Hepatocyte (in vitro differentiated cells): Measurements from ENCODE around the gene POLR2F. TPM values are rescaled to one million over a fixed set of nuclear protein-coding genes. Genes with fewer than 3 reads are reported as not detected.

ENCODE experiments used
- DNase-seq: peaks from one replicate; pipeline ENCODE4 v3.0.0-alpha.2; 2016; ENCODE audit warnings: low spot score
- H2AFZ ChIP-seq: fragments of 200-600 bp; sonication (generic); 2 replicates; pipeline ENCODE4 v1.6.0; 2016; ENCODE audit warnings: antibody characterized with exemption, mild to moderate bottlenecking
- H3K27ac ChIP-seq: fragments of 200-600 bp; sonication (generic); 2 replicates; pipeline ENCODE4 v1.5.1; 2016; ENCODE audit warnings: mild to moderate bottlenecking
- H3K27me3 ChIP-seq: fragments of 200-600 bp; sonication (generic); 2 replicates; pipeline ENCODE4 v1.6.1; 2016
- H3K36me3 ChIP-seq: fragments of 200-600 bp; sonication (generic); replicated peaks from 2 replicates; pipeline ENCODE4 v1.5.1; 2016; ENCODE audit warnings: low read depth; ENCODE audit not compliant: insufficient read depth
- H3K4me1 ChIP-seq: fragments of 200-600 bp; sonication (generic); 2 replicates; pipeline ENCODE4 v1.5.1; 2016; ENCODE audit warnings: mild to moderate bottlenecking, moderate library complexity; ENCODE audit not compliant: insufficient read depth
- H3K4me2 ChIP-seq: fragments of 200-600 bp; sonication (generic); 2 replicates; pipeline ENCODE4 v1.6.0; 2016
- H3K4me3 ChIP-seq: fragments of 200-600 bp; sonication (generic); 2 replicates; pipeline ENCODE4 v1.5.1; 2016; ENCODE audit warnings: mild to moderate bottlenecking
- H3K79me2 ChIP-seq: fragments of 200-600 bp; sonication (generic); 2 replicates; pipeline ENCODE4 v1.6.0; 2017; ENCODE audit warnings: mild to moderate bottlenecking
- H3K9me2 ChIP-seq: fragments of 200-600 bp; sonication (generic); replicated peaks from 2 replicates; pipeline ENCODE4 v1.6.0; 2017; ENCODE audit warnings: mild to moderate bottlenecking; ENCODE audit not compliant: insufficient read depth
- H3K9me3 ChIP-seq: fragments of 200-600 bp; sonication (generic); 2 replicates; pipeline ENCODE4 v1.5.1; 2016; ENCODE audit warnings: low read depth, mild to moderate bottlenecking
- H4K20me1 ChIP-seq: fragments of 200-600 bp; sonication (generic); 2 replicates; pipeline ENCODE4 v1.6.0; 2016; ENCODE audit warnings: mild to moderate bottlenecking; ENCODE audit not compliant: insufficient read depth, poor library complexity, severe bottlenecking
- CTCF ChIP-seq: fragments of 200-600 bp; sonication (generic); IDR thresholded peaks from 2 replicates; pipeline ENCODE4 v1.5.1; 2016; ENCODE audit warnings: antibody characterized with exemption, mild to moderate bottlenecking; ENCODE audit not compliant: poor library complexity
- EZH2 ChIP-seq: fragments of 200-600 bp; sonication (generic); IDR thresholded peaks from 2 replicates; pipeline ENCODE4 v1.6.1; 2016; ENCODE audit warnings: antibody characterized with exemption, mild to moderate bottlenecking, borderline replicate concordance
- EZH2phosphoT487 ChIP-seq: fragments of 200-600 bp; sonication (generic); IDR thresholded peaks from one replicate; pipeline ENCODE4 v1.6.1; 2018; ENCODE audit warnings: antibody characterized with exemption, mild to moderate bottlenecking, low read depth, moderate library complexity; ENCODE audit not compliant: unreplicated experiment, severe bottlenecking
- WGBS: methylation state at CpG from one replicate; pipeline ENCODE4 v1.1.6; 2016; ENCODE audit warnings: low lambda C conversion rate; ENCODE audit errors: missing lambda C conversion rate; 5-methylcytosine and 5-hydroxymethylcytosine counted together
- polyA plus RNA-seq: library from polyadenylated mRNA; unstranded; fragments of >200 nt; fragmentation: Nextera tagmentation; extraction: Ambion mirVana; gene quantifications from 2 replicates; pipeline ENCODE4 v1.2.1, GENCODE V29; 2016
- total RNA-seq: library from RNA; depleted of rRNA; stranded (reverse); fragments of >200 nt; gene quantifications from 2 replicates; pipeline ENCODE4 v1.2.3, GENCODE V29; 2014

POLR2F gene
- total and polyA plus RNA-seq, 2 experiments from 2014 or later = 59.4 to 119 TPM

DNA sequence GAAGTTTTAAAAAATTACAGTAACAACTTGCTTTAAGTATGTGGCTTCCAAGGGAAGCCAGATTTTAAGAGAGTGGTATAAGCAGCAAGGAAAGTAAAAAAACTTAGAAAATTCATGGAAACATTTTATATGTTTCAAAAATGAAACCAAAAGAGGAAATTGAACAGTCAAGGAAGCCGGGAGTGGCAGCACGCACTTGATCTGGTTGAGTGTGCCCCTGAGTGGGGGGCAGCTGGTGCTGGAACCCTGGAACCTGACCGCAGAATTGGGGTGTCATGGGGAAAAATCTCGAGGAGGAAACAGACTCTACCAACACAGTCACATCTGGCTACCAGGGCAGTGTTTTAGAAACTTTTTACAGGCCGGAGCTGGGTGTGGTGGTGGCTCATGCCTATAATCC is 33.4 kb upstream of the POLR2F start:
- H2AFZ ChIP-seq = no peak overlapping the region
- H3K9me2 ChIP-seq = no peaks in the 10 kb centered on the region
- H3K27me3 ChIP-seq = no peaks in the 10 kb centered on the region
- H3K4me3 ChIP-seq = no peak overlapping the region
- H3K36me3 ChIP-seq = no peaks in the 10 kb centered on the region
- no peak for TF ChIP-seq EZH2phosphoT487
- TF ChIP-seq EZH2 = no peak
- TF ChIP-seq CTCF = no peak
- no peaks in the 10 kb centered on the region for H4K20me1 ChIP-seq
- H3K9me3 ChIP-seq = no peaks in the 10 kb centered on the region
- H3K4me1 ChIP-seq = no peaks in the 10 kb centered on the region
- H3K79me2 ChIP-seq = no peaks in the 10 kb centered on the region
- no peak for DNase-seq
- WGBS = 97% methylated on average over 5 of the region's 5 CpGs
- no peak overlapping the region for H3K4me2 ChIP-seq
- H3K27ac ChIP-seq = no peak overlapping the region

DNA sequence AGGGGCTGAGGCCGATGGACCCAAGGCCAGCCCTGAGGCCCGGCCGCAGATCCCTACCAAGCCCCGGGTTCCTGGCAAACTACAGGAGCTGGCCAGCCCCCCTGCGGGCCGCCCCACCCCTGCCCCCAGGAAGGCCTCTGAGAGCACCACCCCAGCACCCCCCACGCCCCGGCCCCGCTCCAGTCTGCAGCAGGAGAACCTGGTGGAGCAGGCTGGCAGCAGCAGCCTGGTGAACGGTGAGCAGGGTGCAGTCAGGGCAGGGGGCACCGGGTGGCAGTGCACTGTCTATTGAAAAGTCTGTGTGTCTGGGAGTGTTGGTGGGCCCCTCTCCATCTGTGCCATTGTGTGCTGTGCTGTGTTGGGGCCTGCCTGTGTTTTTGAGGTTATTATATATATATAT is 31.3 kb upstream of the POLR2F start:
- Histone ChIP-seq H3K36me3 (no peaks in the 10 kb centered on the region), H3K4me2 (no peak overlapping the region), H3K9me3 (no peaks in the 10 kb centered on the region), H4K20me1 (no peaks in the 10 kb centered on the region), H2AFZ (no peak overlapping the region), H3K4me1 (no peaks in the 10 kb centered on the region), H3K27me3 (no peaks in the 10 kb centered on the region), H3K27ac (no peak overlapping the region), H3K79me2 (no peaks in the 10 kb centered on the region), H3K4me3 (no peak overlapping the region), H3K9me2 (no peaks in the 10 kb centered on the region)
- 98% methylated on average over 6 of the region's 11 CpGs for WGBS
- TF ChIP-seq CTCF (no peak), EZH2 (no peak), EZH2phosphoT487 (no peak)
- no peak for DNase-seq

- H3K27me3 ChIP-seq = no peaks in the 10 kb centered on the region
- no peak overlapping the region for H3K4me2 ChIP-seq
- H4K20me1 ChIP-seq = no peaks in the 10 kb centered on the region
- H3K27ac ChIP-seq = no peak overlapping the region
- H3K79me2 ChIP-seq = no peaks in the 10 kb centered on the region
- TF ChIP-seq EZH2 (no peak), EZH2phosphoT487 (no peak), CTCF (no peak)
- no peaks in the 10 kb centered on the region for H3K9me3 ChIP-seq
- no peak overlapping the region for H2AFZ ChIP-seq
- DNase-seq = no peak
- no peaks in the 10 kb centered on the region for H3K4me1 ChIP-seq
- H3K4me3 ChIP-seq = no peak overlapping the region
- 77% methylated on average over 4 of the region's 4 CpGs for WGBS
- H3K9me2 ChIP-seq = no peaks in the 10 kb centered on the region
- H3K36me3 ChIP-seq = no peaks in the 10 kb centered on the region
Observed at GRCh38 chr22:37923927-37924326, 29.6 kb upstream of the POLR2F start.

GRCh38 chr22:37924386-37925065 is 29.0 kb upstream of the POLR2F start:
- DNase-seq = no peak
- H3K4me2 ChIP-seq = no peak overlapping the region
- H3K4me3 ChIP-seq = no peak overlapping the region
- H3K4me1 ChIP-seq = no peaks in the 10 kb centered on the region
- H3K27ac ChIP-seq = no peak overlapping the region
- H3K9me2 ChIP-seq = no peaks in the 10 kb centered on the region
- H3K9me3 ChIP-seq = no peaks in the 10 kb centered on the region
- H3K27me3 ChIP-seq = no peaks in the 10 kb centered on the region
- no peaks in the 10 kb centered on the region for H4K20me1 ChIP-seq
- H2AFZ ChIP-seq = no peak overlapping the region
- no peaks in the 10 kb centered on the region for H3K36me3 ChIP-seq
- WGBS = 94% methylated on average over 18 of the region's 18 CpGs
- no peaks in the 10 kb centered on the region for H3K79me2 ChIP-seq
- no peak for TF ChIP-seq EZH2
- TF ChIP-seq CTCF = no peak
- TF ChIP-seq EZH2phosphoT487 = no peak
